Activated T-cell treated with anti-CD3 and anti-CD28 coated beads, Interleukin-2, amount 50 U/mL, for 24 hours (primary cell): ENCODE results near the gene TSPAN1.

Experiments
- DNase-seq: peaks from one replicate; pipeline ENCODE4 v3.0.0-alpha.2; 2020
- H3K27ac Mint-ChIP-seq: 2 replicates; pipeline ENCODE4 v1.8.0; 2020; ENCODE audit warnings: mild to moderate bottlenecking, mixed read lengths
- H3K27me3 Mint-ChIP-seq: 2 replicates; pipeline ENCODE4 v1.8.0; 2020; ENCODE audit warnings: mixed read lengths
- H3K36me3 Mint-ChIP-seq: 2 replicates; pipeline ENCODE4 v1.8.0; 2020; ENCODE audit warnings: low read depth, mixed read lengths
- H3K4me1 Mint-ChIP-seq: 2 replicates; pipeline ENCODE4 v1.8.0; 2020; ENCODE audit warnings: low read depth, mixed read lengths
- H3K4me3 Mint-ChIP-seq: 2 replicates; pipeline ENCODE4 v1.8.0; 2020; ENCODE audit warnings: mild to moderate bottlenecking, moderate library complexity, mixed read lengths
- H3K9me3 Mint-ChIP-seq: 2 replicates; pipeline ENCODE4 v1.8.0; 2020; ENCODE audit warnings: mixed read lengths

TSPAN1 gene

GRCh38 chr1:46174448-46175231 is at the start of gene TSPAN1:
Gene TSPAN1, plus strand, starts transcription at chr1:46175087. Its CDS starts 6,021 bp downstream, at chr1:46181108.
- H3K4me1 Mint-ChIP-seq, result no peaks in the 10 kb centered on the region
- no peak within 1 kb of the TSS for H3K4me3 Mint-ChIP-seq
- no peaks in the 10 kb centered on the region for H3K9me3 Mint-ChIP-seq
- no peak within 1 kb of the TSS for H3K27ac Mint-ChIP-seq
- H3K36me3 Mint-ChIP-seq, result no peaks in the 10 kb centered on the region
- H3K27me3 Mint-ChIP-seq, result peaks cover 3% of the 10 kb centered on the region
- DNase-seq, result no peak

DNA sequence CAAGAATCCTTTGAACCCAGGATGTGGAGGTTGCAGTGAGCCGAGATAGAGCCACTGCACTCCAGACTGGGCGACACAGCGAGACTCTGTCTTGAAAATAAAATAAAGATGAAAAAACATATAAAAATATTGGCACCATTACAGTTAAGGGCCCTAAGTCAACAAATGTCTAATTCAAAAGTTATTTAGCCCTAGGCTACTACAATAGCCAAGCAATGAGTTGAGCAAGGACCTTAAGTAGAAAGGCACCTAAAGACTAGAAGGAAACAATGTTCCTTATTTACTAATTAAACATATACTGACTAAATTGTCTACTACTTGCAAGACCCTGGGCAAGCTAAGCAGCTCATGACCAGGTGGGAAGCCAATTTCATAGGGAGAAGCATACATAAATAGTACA is 46.5 kb upstream of the TSPAN1 start:
- Mint-ChIP-seq H3K36me3 (peaks cover 2% of the 10 kb centered on the region), H3K4me1 (peaks cover 22% of the 10 kb centered on the region), H3K9me3 (no peaks in the 10 kb centered on the region), H3K27me3 (peaks cover 54% of the 10 kb centered on the region), H3K4me3 (no peak overlapping the region), H3K27ac (no peak overlapping the region)
- DNase-seq, result no peak

DNA sequence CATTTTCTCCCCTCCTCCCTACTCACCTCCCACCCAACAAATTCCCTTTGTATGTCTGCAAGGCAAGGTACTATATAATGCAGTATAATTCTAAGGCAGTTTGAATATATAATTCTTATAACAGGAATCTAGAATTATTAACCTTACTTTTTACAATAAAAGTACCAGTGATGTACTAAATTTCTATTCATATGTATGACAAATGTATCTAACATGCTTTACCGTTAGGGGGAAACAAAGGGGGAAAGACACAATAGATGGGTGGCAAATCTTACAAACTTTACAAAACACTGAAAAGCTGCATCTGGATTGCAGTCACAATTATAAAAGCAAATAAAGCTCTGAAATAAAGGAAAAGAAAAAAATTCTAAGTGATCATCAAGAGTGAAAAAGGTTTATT is 44.8 kb upstream of the TSPAN1 start:
- no peak for DNase-seq
- peaks cover 66% of the 10 kb centered on the region for H3K27me3 Mint-ChIP-seq
- H3K4me3 Mint-ChIP-seq, result no peak overlapping the region
- H3K36me3 Mint-ChIP-seq, result peaks cover 2% of the 10 kb centered on the region
- H3K9me3 Mint-ChIP-seq, result no peaks in the 10 kb centered on the region
- no peak overlapping the region for H3K27ac Mint-ChIP-seq
- H3K4me1 Mint-ChIP-seq, result peaks cover 35% of the 10 kb centered on the region

DNA sequence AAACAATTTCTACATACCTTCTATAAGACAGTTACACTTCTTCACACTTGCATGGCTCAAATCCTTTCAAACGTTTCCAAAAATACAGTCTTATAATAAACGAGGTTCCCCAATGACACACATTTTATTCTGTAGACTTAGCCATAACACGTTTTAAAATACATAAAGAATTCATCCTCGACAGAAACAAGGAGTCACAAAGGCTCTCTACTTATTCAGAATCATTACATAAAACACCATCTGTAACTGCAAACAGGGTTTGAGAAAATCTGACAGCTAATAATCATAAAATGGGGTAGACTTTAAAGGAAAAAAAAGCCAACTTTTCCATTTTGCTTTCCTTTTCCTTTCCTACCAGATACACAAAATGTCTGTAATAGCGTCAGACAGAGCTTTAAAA is 44.3 kb upstream of the TSPAN1 start:
- no peak for DNase-seq
- Mint-ChIP-seq H3K27me3 (peaks cover 66% of the 10 kb centered on the region), H3K9me3 (no peaks in the 10 kb centered on the region), H3K4me1 (peaks cover 35% of the 10 kb centered on the region), H3K36me3 (peaks cover 2% of the 10 kb centered on the region), H3K4me3 (no peak overlapping the region), H3K27ac (no peak overlapping the region)

DNA sequence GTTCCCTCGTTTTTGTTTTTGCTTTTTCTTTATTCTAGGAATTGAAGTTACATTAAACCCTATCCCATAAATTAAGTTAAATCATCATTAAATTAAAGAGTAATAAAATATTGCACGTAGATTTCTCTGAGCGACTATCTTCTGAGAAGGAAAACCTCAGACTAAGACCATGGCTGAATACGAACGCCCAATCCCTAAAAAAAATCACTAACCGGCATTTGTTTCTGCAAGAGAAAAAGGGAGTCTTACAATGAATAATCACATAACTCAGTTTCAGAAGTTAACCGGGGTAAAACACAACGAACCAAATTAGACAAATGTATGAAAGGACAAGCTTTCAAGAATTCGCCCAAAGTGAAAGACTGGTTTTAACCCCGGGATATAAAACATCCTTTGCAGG is 43.8 kb upstream of the TSPAN1 start:
- peaks cover 64% of the 10 kb centered on the region for H3K27me3 Mint-ChIP-seq
- H3K27ac Mint-ChIP-seq, result no peak overlapping the region
- H3K36me3 Mint-ChIP-seq, result peaks cover 2% of the 10 kb centered on the region
- DNase-seq, result no peak
- no peaks in the 10 kb centered on the region for H3K9me3 Mint-ChIP-seq
- peaks cover 35% of the 10 kb centered on the region for H3K4me1 Mint-ChIP-seq
- peak overlapping the region; percentile 85 for H3K4me3 Mint-ChIP-seq

GRCh38 chr1:46131712-46132528 is 43.0 kb upstream of the TSPAN1 start:
- Mint-ChIP-seq H3K9me3 (no peaks in the 10 kb centered on the region), H3K36me3 (peaks cover 2% of the 10 kb centered on the region), H3K27me3 (peaks cover 70% of the 10 kb centered on the region), H3K4me1 (peaks cover 35% of the 10 kb centered on the region), H3K27ac (peak overlapping the region; percentile 97), H3K4me3 (peak overlapping the region; percentile 85)
- no peak for DNase-seq

DNA sequence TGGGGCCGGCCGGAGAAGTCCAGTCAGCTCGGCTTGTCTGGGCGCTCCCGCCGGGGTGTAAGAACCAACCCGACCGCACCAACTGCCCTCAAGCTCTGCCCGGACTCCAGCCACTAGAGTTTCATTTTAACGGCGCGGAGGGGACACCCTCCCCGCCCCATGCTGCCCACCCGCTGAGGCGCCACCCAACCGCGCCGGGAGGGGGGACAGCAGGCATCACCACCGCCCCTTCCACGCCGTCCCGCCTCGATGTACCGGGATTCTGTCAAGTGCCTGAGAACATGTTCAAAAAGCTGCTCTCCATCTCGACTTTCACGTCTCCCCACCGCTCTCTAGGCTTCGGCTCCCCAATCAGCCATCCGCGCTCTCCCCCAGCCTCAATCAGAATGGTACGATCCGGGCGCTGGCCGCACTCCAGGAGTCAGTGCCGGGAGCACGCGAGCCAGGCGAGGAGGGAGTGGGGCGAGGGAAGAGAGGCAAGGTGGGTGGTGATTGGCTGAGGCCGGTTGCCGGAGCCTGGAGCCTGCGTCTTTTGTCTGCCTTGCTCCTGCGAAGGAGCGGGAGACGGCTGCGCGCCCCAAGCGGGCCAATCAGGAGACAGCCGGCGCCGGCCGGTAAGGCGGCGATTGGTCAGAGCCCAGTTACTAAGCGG is 42.2 kb upstream of the TSPAN1 start, which contains the start of gene PIK3R3:
Gene PIK3R3, minus strand, starts transcription at position 101 of the 652 bp plus-strand sequence. CDS start 677 bp downstream, outside the sequence.
- H3K4me3 Mint-ChIP-seq, result peak within 1 kb of the TSS; percentile 85
- DNase-seq, result peak; percentile 90
- H3K27me3 Mint-ChIP-seq, result peaks cover 67% of the 10 kb centered on the region
- peaks cover 35% of the 10 kb centered on the region for H3K4me1 Mint-ChIP-seq
- peak within 1 kb of the TSS; percentile 97 for H3K27ac Mint-ChIP-seq
- no peaks in the 10 kb centered on the region for H3K9me3 Mint-ChIP-seq
- H3K36me3 Mint-ChIP-seq, result peaks cover 2% of the 10 kb centered on the region

DNA sequence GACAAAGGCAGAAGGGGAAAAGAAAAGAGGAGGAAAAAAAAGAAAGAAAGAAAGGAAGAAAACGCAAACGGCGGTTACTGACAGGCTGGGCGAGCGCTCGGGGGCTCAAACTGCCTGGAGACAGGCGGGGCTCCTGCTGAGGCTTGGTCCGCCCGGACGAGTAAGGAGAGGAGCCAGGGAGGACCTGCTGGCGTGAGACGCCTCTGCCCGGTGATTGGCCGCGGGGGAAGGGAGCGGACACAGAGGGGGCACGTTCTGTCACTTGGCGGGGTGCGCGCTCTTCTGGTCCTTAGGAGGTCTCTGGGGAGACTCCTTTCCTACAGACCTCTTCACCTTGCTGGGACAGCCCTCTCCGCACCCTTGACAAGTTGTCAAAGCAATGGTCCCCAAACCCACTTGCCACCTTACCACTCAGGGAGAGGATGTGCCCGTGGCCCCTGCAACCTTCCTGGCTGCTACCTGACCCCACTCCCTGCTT is 41.7 kb upstream of the TSPAN1 start:
- H3K9me3 Mint-ChIP-seq, result no peaks in the 10 kb centered on the region
- DNase-seq, result no peak
- H3K4me1 Mint-ChIP-seq, result peaks cover 35% of the 10 kb centered on the region
- peaks cover 62% of the 10 kb centered on the region for H3K27me3 Mint-ChIP-seq
- peak overlapping the region; percentile 85 for H3K4me3 Mint-ChIP-seq
- peaks cover 2% of the 10 kb centered on the region for H3K36me3 Mint-ChIP-seq
- H3K27ac Mint-ChIP-seq, result peak overlapping the region; percentile 97

DNA sequence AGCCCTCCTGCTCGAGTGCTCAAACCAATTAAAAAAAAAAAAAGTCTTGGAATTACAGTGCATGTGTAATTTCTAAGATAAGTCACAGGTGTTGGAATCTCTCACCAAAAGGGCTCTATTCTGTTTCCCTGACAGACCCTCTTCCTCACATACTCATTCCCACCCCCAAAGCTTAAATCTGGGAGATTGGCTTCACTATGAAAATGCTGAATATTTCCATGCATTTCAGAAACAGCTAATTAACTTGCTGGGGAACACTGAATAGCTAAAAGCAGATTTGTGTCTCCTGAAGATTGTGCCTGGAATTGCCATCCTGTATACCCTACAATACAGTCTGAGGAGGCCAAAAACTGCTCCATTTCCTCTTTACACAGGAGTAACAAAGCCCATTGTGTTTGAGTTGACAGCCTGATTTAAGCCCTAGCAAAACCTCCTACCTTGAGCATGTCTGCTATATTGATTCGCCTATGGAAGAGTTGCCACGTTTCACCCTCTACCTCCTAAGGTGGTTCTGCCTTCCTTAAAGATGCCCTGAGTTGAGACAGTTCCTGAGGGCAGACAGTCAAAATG is 41.0 kb upstream of the TSPAN1 start:
- Mint-ChIP-seq H3K4me3 (peak overlapping the region; percentile 85), H3K4me1 (peaks cover 35% of the 10 kb centered on the region), H3K9me3 (no peaks in the 10 kb centered on the region), H3K27ac (peak overlapping the region; percentile 42), H3K36me3 (peaks cover 2% of the 10 kb centered on the region), H3K27me3 (peaks cover 63% of the 10 kb centered on the region)
- no peak for DNase-seq

- H3K36me3 Mint-ChIP-seq, result peaks cover 2% of the 10 kb centered on the region
- H3K9me3 Mint-ChIP-seq, result no peaks in the 10 kb centered on the region
- H3K4me1 Mint-ChIP-seq, result peaks cover 35% of the 10 kb centered on the region
- no peak for DNase-seq
- no peak overlapping the region for H3K27ac Mint-ChIP-seq
- peaks cover 59% of the 10 kb centered on the region for H3K27me3 Mint-ChIP-seq
- no peak overlapping the region for H3K4me3 Mint-ChIP-seq
These were observed 40.1 kb upstream of the TSPAN1 start for GRCh38 chr1:46134660-46135331.

- Mint-ChIP-seq H3K27ac (no peak overlapping the region), H3K27me3 (peaks cover 47% of the 10 kb centered on the region), H3K4me3 (no peak overlapping the region), H3K36me3 (peaks cover 2% of the 10 kb centered on the region), H3K9me3 (no peaks in the 10 kb centered on the region), H3K4me1 (peaks cover 26% of the 10 kb centered on the region)
- no peak for DNase-seq
These were observed 38.2 kb upstream of the TSPAN1 start for GRCh38 chr1:46136711-46137110.

DNA sequence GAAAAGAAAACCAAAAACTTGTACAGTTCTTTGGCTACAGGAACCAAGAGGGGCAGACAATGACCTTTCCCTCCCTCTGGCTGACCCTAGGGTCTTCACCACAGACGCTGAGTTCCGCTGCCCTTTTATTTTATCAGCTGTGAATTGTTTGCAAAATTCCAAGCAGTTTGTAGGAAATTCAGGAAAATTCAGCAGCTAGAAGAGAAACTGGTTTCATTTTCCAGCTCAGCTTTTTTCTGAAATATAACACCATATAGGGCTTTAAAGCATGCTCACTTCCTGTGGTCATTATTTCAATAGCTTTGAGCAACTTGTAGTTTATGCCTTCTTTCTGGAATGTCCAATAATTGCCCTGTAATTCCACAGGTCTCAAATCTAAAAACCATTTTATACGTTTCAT is 37.0 kb upstream of the TSPAN1 start:
- no peaks in the 10 kb centered on the region for H3K9me3 Mint-ChIP-seq
- H3K4me1 Mint-ChIP-seq, result peaks cover 17% of the 10 kb centered on the region
- DNase-seq, result no peak
- H3K4me3 Mint-ChIP-seq, result no peak overlapping the region
- H3K27ac Mint-ChIP-seq, result no peak overlapping the region
- no peaks in the 10 kb centered on the region for H3K36me3 Mint-ChIP-seq
- H3K27me3 Mint-ChIP-seq, result peaks cover 39% of the 10 kb centered on the region

- no peaks in the 10 kb centered on the region for H3K36me3 Mint-ChIP-seq
- H3K4me3 Mint-ChIP-seq, result no peak overlapping the region
- H3K4me1 Mint-ChIP-seq, result no peaks in the 10 kb centered on the region
- no peak for DNase-seq
- no peak overlapping the region for H3K27ac Mint-ChIP-seq
- no peaks in the 10 kb centered on the region for H3K27me3 Mint-ChIP-seq
- H3K9me3 Mint-ChIP-seq, result no peaks in the 10 kb centered on the region
These were observed 26.6 kb upstream of the TSPAN1 start for GRCh38 chr1:46148318-46148717.

GRCh38 chr1:46150085-46150484 is 24.8 kb upstream of the TSPAN1 start:
- Mint-ChIP-seq H3K4me1 (no peaks in the 10 kb centered on the region), H3K9me3 (no peaks in the 10 kb centered on the region), H3K36me3 (no peaks in the 10 kb centered on the region), H3K27ac (no peak overlapping the region), H3K27me3 (no peaks in the 10 kb centered on the region), H3K4me3 (no peak overlapping the region)
- DNase-seq, result no peak
